ENCODE measurements around the gene SLC34A1.

- TF ChIP-seq CTCF (IDR thresholded peaks at IDR 0.05) (peak in 4 of 12 donors; percentile 8 to 21 (median 16)), POLR2A (IDR thresholded peaks at IDR 0.05) (no peak)
These were observed 62.2 kb downstream of the SLC34A1 start, which contains the start of gene PRR7 for GRCh38 chr5:177446200-177447065.
